ENCODE measurements around the gene KCNJ10.

- no peak for TF ChIP-seq POLR2A (IDR thresholded peaks at IDR 0.05; ENCODE audit: low read depth, low read length)
- no peak for TF ChIP-seq POLR2AphosphoS5 (IDR thresholded peaks at IDR 0.05; ENCODE audit: low read depth, low read length)
- no peak for TF ChIP-seq TAF1 (IDR thresholded peaks at IDR 0.05; ENCODE audit: borderline replicate concordance, low read depth, low read length)
These were observed 60.2 kb downstream of the KCNJ10 start for GRCh38 chr1:160009801-160010200.
